ENCODE results near the gene RSPH6A. TPM values are rescaled to one million over a fixed set of nuclear protein-coding genes. Genes with fewer than 3 reads are reported as not detected.

Gene RSPH6A
- polyA plus RNA-seq, 1 of the 3 experiments (the other 2 are of a cell fraction) = 0.02 TPM

GRCh38 chr19:45782162-45782691 is 32.9 kb downstream of the RSPH6A start, which contains the start of gene DMPK:
TSS of gene DMPK (minus strand) at chr19:45782490. CDS start at chr19:45782352, 138 bp downstream.
- peak within 1 kb of the TSS; percentile 47 to 54 for H3K4me3 ChIP-seq (ENCODE audit: low read depth in 2 of 2, low read length in 1 of 2)
- ChIA-PET CTCF (interaction anchor here (0.7 to 5.1 kb wide), 8 partner anchors 9 to 614 kb away, joined by 3 to 27 read pairs (median 6); partner anchors contain the start of genes FBXO46, QPCTL and SIX5), POLR2A (interaction anchor here (0.6 to 2.7 kb wide), 4 partner anchors 12 to 65 kb away, joined by 3 to 7 read pairs (median 4); no protein-coding TSS in a partner anchor)
- H3K4me1 ChIP-seq (ENCODE audit: control insufficient read depth in 1 of 2, insufficient read depth in 2 of 2, low read depth in 1 of 2, low read length in 1 of 2) = peaks cover 22 to 30% of the 10 kb centered on the region in 2 experiments; a peak in 3 of 4 replicates
- peak within 1 kb of the TSS; percentile 72 for H3K9ac ChIP-seq
- H3K27me3 ChIP-seq (ENCODE audit: insufficient read depth) = no peaks in the 10 kb centered on the region
- H3K4me2 ChIP-seq = peak within 1 kb of the TSS; percentile 90
- no peaks in the 10 kb centered on the region for H3K9me3 ChIP-seq
- no peaks in the 10 kb centered on the region for H3K9me2 ChIP-seq
- WGBS (ENCODE audit: low lambda C conversion rate) = 29% methylated on average over 7 of the region's 18 CpGs
- no peak for TF ChIP-seq EP300 (IDR thresholded peaks at IDR 0.05; ENCODE audit: borderline replicate concordance in 1 of 2, low read depth in 1 of 2, low read length in 1 of 2)
- no peak for TF ChIP-seq NRF1 (IDR thresholded peaks at IDR 0.05; ENCODE audit: low read depth, low read length)
- no peak for TF ChIP-seq REST (IDR thresholded peaks at IDR 0.05; ENCODE audit: low read depth, low read length)
- TF ChIP-seq YY1 (IDR thresholded peaks at IDR 0.05; ENCODE audit: low read depth) = no peak
- TF ChIP-seq POLR2AphosphoS5 (IDR thresholded peaks at IDR 0.05; ENCODE audit: low read depth, low read length) = peak; percentile 46; the same call in 1 of the 2 replicates
- TF ChIP-seq ELF1 (IDR thresholded peaks at IDR 0.05) = no peak
- no peak for TF ChIP-seq RAD21 (IDR thresholded peaks at IDR 0.05; ENCODE audit: low read length)
- no peak for TF ChIP-seq EZH2phosphoT487 (IDR thresholded peaks at IDR 0.05; ENCODE audit: borderline replicate concordance, low read depth)
- no peak for TF ChIP-seq GABPA (IDR thresholded peaks at IDR 0.05; ENCODE audit: low read depth)
- no peak for TF ChIP-seq TCF12 (IDR thresholded peaks at IDR 0.05)
- no peak for TF ChIP-seq FOXJ3 (CRISPR knock-in tag; IDR thresholded peaks at IDR 0.05)
- 0 out of 2 replicates have a peak, but pooled peaks have one; percentile 12 for TF ChIP-seq TAF1 (IDR thresholded peaks at IDR 0.05; ENCODE audit: borderline replicate concordance, low read depth, low read length)
- TF ChIP-seq FOXM1 (IDR thresholded peaks at IDR 0.05; ENCODE audit: low read depth) = no peak
- TF ChIP-seq MXI1 (IDR thresholded peaks at IDR 0.05; ENCODE audit: low read depth, low read length) = no peak
- no peak for TF ChIP-seq IRF3 (IDR thresholded peaks at IDR 0.05; ENCODE audit: low read depth, low read length)
- TF ChIP-seq FOSL2 (IDR thresholded peaks at IDR 0.05; ENCODE audit: borderline replicate concordance, low read depth) = no peak
- H4K20me1 ChIP-seq (ENCODE audit: insufficient read depth) = 0 out of 2 replicates have a peak, but pooled peaks cover 8% of the 10 kb centered on the region
- peaks cover 53% of the 10 kb centered on the region for H3K79me2 ChIP-seq (ENCODE audit: insufficient read depth)
- H3F3A ChIP-seq (replicated peaks; ENCODE audit: insufficient read depth) = peaks cover 14% of the 10 kb centered on the region
- no peak within 1 kb of the TSS for H2AFZ ChIP-seq (ENCODE audit: low read depth)
- H3K36me3 ChIP-seq (replicated peaks in 1 of 2; ENCODE audit: control insufficient read depth in 1 of 2, insufficient read depth in 2 of 2, low read length in 1 of 2) = peaks cover 15 to 52% of the 10 kb centered on the region in 2 experiments
- H3K27ac ChIP-seq (ENCODE audit: low read depth in 2 of 2, low read length in 1 of 2) = peak within 1 kb of the TSS; percentile 86 to 99
- DNase-seq = peak; percentile 78
